Right renal cortex interstitium (tissue), 3 donors: ENCODE measurements around the gene HAPSTR1. TPM values are rescaled to one million over a fixed set of nuclear protein-coding genes. Genes with fewer than 3 reads are reported as not detected.
"Not testable (repeated sequence)": the region's sequence is repeated elsewhere in the genome, so short reads cannot be mapped to it uniquely, and the experiment has no call there.

Source experiments
- DNase-seq, 3 donors: peaks; one replicate each; pipeline ENCODE4 v3.0.0-alpha.2; 2013; ENCODE audit warnings: low read depth in 3 of 3, low spot score in 2 of 3
- polyA plus RNA-seq, 3 donors: library from polyadenylated mRNA; unstranded; fragments of 120-200 nt; gene quantifications; one replicate each; pipeline ENCODE4 v1.2.1, GENCODE V29; 2013; ENCODE audit not compliant: insufficient read length in 3 of 3

Gene HAPSTR1
- polyA plus RNA-seq, 3 donors, result 48.1 to 49.0 (median 48.6) TPM

- no peak for DNase-seq
These were observed 21.2 kb upstream of the HAPSTR1 start for GRCh38 chr16:9070254-9070653.

- DNase-seq, result no peak
These were observed 20.1 kb upstream of the HAPSTR1 start for GRCh38 chr16:9071377-9071776.

- no peak for DNase-seq
These were observed 18.6 kb upstream of the HAPSTR1 start for GRCh38 chr16:9072806-9073341.

GRCh38 chr16:9075299-9076071, 16.0 kb upstream of the HAPSTR1 start:
- DNase-seq, result no peak

- no peak for DNase-seq
These were observed 14.2 kb upstream of the HAPSTR1 start for GRCh38 chr16:9077091-9077809.

GRCh38 chr16:9078467-9079429, 12.7 kb upstream of the HAPSTR1 start:
- DNase-seq, result not testable (repeated sequence)

GRCh38 chr16:9079430-9079812, 12.0 kb upstream of the HAPSTR1 start:
- DNase-seq, result no peak

- no peak for DNase-seq
These were observed 10.3 kb upstream of the HAPSTR1 start for GRCh38 chr16:9081158-9081557.

- DNase-seq, result no peak
These were observed 9.6 kb upstream of the HAPSTR1 start for GRCh38 chr16:9081843-9082242.

- no peak for DNase-seq
These were observed 9.0 kb upstream of the HAPSTR1 start for GRCh38 chr16:9082422-9082821.

GRCh38 chr16:9087733-9088132, 3.7 kb upstream of the HAPSTR1 start:
- not testable (repeated sequence) for DNase-seq

GRCh38 chr16:9088848-9089247, 2.6 kb upstream of the HAPSTR1 start:
- DNase-seq, result no peak

GRCh38 chr16:9089660-9090059, 1.8 kb upstream of the HAPSTR1 start:
- DNase-seq, result no peak

- DNase-seq, result no peak
These were observed 1.1 kb upstream of the HAPSTR1 start for GRCh38 chr16:9090101-9090959.

GRCh38 chr16:9091867-9092281, 430 bp downstream of the HAPSTR1 start:
- DNase-seq, result no peak

GRCh38 chr16:9092282-9092977, 986 bp downstream of the HAPSTR1 start:
- no peak for DNase-seq

GRCh38 chr16:9092978-9093344, 1.5 kb downstream of the HAPSTR1 start:
- no peak for DNase-seq

- no peak for DNase-seq
These were observed 2.8 kb downstream of the HAPSTR1 start for GRCh38 chr16:9094011-9094846.
